HepG2 (cell line): ENCODE data around the gene DOCK2. TPM values are rescaled to one million over a fixed set of nuclear protein-coding genes. Genes with fewer than 3 reads are reported as not detected.

Source experiments
- ATAC-seq: fragments of 200-7000 bp; cut with Tn5 transposase; 3 replicates; pipeline ENCODE4 v1.9.1; 2020; ENCODE audit warnings: mild to moderate bottlenecking, moderate library complexity
- BruUV-seq: library from RNA; stranded (reverse); fragments of 400-500 nt; replicated peaks from 2 replicates; lab custom pipeline; 2021; lab: Mats Ljungman, UMichigan
- CTCF ChIA-PET: fragments of 300-600 bp; formaldehyde crosslinking; extraction: SDS; loops from one replicate; lab custom pipeline; 2021; ENCODE audit warnings: low total read pairs, inconsistent platforms, low intra/inter-chr PET ratio; lab: Yijun Ruan, JAX
- POLR2A ChIA-PET: fragments of 350-600 bp; sonication (Branson Sonifier 250); formaldehyde crosslinking; loops from one replicate; lab custom pipeline; 2020; ENCODE audit warnings: antibody characterized with exemption, inconsistent platforms; lab: Yijun Ruan, JAX
- DNase-seq: peaks from one replicate; pipeline ENCODE4 v3.0.0-alpha.2; 2015; ENCODE audit warnings: low spot score
- FAIRE-seq: peaks from 3 replicates; lab custom pipeline; 2011; peaks lifted over from hg19 to GRCh38; lab: Jason Lieb, UNC
- H2AFZ ChIP-seq: one replicate; pipeline ENCODE4 v1.6.1; 2011; ENCODE audit warnings: low read length, inconsistent platforms
- H3K27ac ChIP-seq: fragments of 300-600 bp; 3 replicates; pipeline ENCODE4 v1.8.0; 2011; ENCODE audit warnings: mixed run types, mild to moderate bottlenecking, mixed read lengths, low read length, inconsistent platforms; ENCODE audit not compliant: insufficient read depth; ENCODE audit errors: extremely low read length
- H3K27me3 ChIP-seq, 2 experiments: fragments of 200-600 bp in 1 of 2; 2 replicates in 1 of 2; 3 replicates in 1 of 2; pipeline versions ENCODE4 v1.6.0 to v1.8.0; 2011; ENCODE audit warnings: low read length in 2 of 2, mild to moderate bottlenecking in 2 of 2, moderate library complexity in 2 of 2, inconsistent platforms in 1 of 2; ENCODE audit not compliant: insufficient read depth in 2 of 2, control insufficient read depth in 1 of 2
- H3K36me3 ChIP-seq, 2 experiments: fragments of 200-600 bp in 1 of 2; replicated peaks in 1 of 2; 2 replicates in 1 of 2; 3 replicates in 1 of 2; pipeline versions ENCODE4 v1.5.1 to v1.8.0; 2011; ENCODE audit warnings: low read length in 2 of 2, inconsistent platforms in 1 of 2; ENCODE audit not compliant: insufficient read depth in 2 of 2, control insufficient read depth in 1 of 2
- H3K4me1 ChIP-seq: 2 replicates; pipeline ENCODE4 v1.5.1; 2012; ENCODE audit warnings: low read length, inconsistent platforms; ENCODE audit not compliant: insufficient read depth
- H3K4me2 ChIP-seq: 2 replicates; pipeline ENCODE4 v1.6.0; 2011; ENCODE audit warnings: low read depth, low read length, inconsistent platforms
- H3K4me3 ChIP-seq, 3 experiments: fragments of 200-600 bp in 1 of 3; sonication (generic), shearing (Covaris generic) in 1 of 3; replicated peaks in 1 of 3; 2 replicates each; pipeline ENCODE4 v1.5.1; 2011 to 2016; ENCODE audit warnings: low read length in 3 of 3, inconsistent platforms in 2 of 3, low read depth in 2 of 3, mild to moderate bottlenecking in 2 of 3, control low read depth in 1 of 3, mixed read lengths in 1 of 3; ENCODE audit not compliant: insufficient read depth in 1 of 3
- H3K79me2 ChIP-seq: one replicate; pipeline ENCODE4 v1.6.1; 2011; ENCODE audit warnings: low read length, inconsistent platforms; ENCODE audit not compliant: insufficient read depth
- H3K9ac ChIP-seq: 2 replicates; pipeline ENCODE4 v1.6.0; 2011; ENCODE audit warnings: mild to moderate bottlenecking, low read depth, low read length, inconsistent platforms; ENCODE audit not compliant: insufficient read depth
- H3K9me3 ChIP-seq: 2 replicates; pipeline ENCODE4 v1.5.1; 2012; ENCODE audit warnings: mild to moderate bottlenecking, low read length
- H4K20me1 ChIP-seq: 2 replicates; pipeline ENCODE4 v1.6.0; 2011; ENCODE audit warnings: inconsistent platforms, mild to moderate bottlenecking, low read length, moderate library complexity; ENCODE audit not compliant: insufficient read depth
- BORCS8-MEF2B ChIP-seq: sonication (generic); formaldehyde crosslinking; IDR thresholded peaks from 2 replicates; pipeline ENCODE4 v1.8.0; 2022; ENCODE audit warnings: mild to moderate bottlenecking, missing genetic modification reagents
- GABPA ChIP-seq, 2 experiments: IDR thresholded peaks; 2 replicates each; pipeline ENCODE4 v1.6.1; 2011 to 2016; ENCODE audit warnings: low read depth in 2 of 2, low read length in 1 of 2, missing biosample characterization in 1 of 2, missing genetic modification characterization in 1 of 2
- GATAD2A ChIP-seq: IDR thresholded peaks from 2 replicates; pipeline ENCODE4 v1.6.1; 2016
- KLF13 ChIP-seq: sonication (generic); formaldehyde crosslinking; IDR thresholded peaks from 2 replicates; pipeline ENCODE4 v1.4.0; 2020; ENCODE audit warnings: mild to moderate bottlenecking, missing genetic modification reagents
- SSRP1 ChIP-seq: IDR thresholded peaks from 2 replicates; pipeline ENCODE4 v1.6.1; 2016; ENCODE audit warnings: control low read depth
- TBP ChIP-seq: sonication (generic); formaldehyde crosslinking; IDR thresholded peaks from 2 replicates; pipeline ENCODE4 v1.5.0; 2020; ENCODE audit warnings: missing genetic modification reagents
- TBX2 ChIP-seq: sonication (generic); formaldehyde crosslinking; IDR thresholded peaks from 2 replicates; pipeline ENCODE4 v1.5.0; 2020; ENCODE audit warnings: missing genetic modification reagents, mild to moderate bottlenecking, borderline replicate concordance
- ZMYM4 ChIP-seq: sonication (generic); formaldehyde crosslinking; IDR thresholded peaks from 2 replicates; pipeline ENCODE4 v1.8.1; 2023; ENCODE audit warnings: mild to moderate bottlenecking, missing genetic modification reagents
- ZNF770 ChIP-seq: sonication (generic); formaldehyde crosslinking; IDR thresholded peaks from 2 replicates; pipeline ENCODE4 v1.5.0; 2020; ENCODE audit warnings: mild to moderate bottlenecking, missing genetic modification reagents
- WGBS: methylation state at CpG from one replicate; pipeline ENCODE4 v1.1.6; 2017; ENCODE audit warnings: low lambda C conversion rate; 5-methylcytosine and 5-hydroxymethylcytosine counted together
- in situ Hi-C: cut with HindIII; loops from 2 replicates; pipeline ENCODE4 v1.10.0; 2017; ENCODE audit warnings: low pct_unique_long_range_greater_than_20kb; ENCODE audit not compliant: extremely low pct_ligation_motif_present
- intact Hi-C: fragments of 100-400 bp; cut with micrococcal nuclease; formaldehyde crosslinking; loops from one replicate; pipeline ENCODE4 v1.10.0; 2022; ENCODE audit not compliant: unreplicated experiment
- polyA plus RNA-seq, 8 experiments: library from polyadenylated mRNA; depleted of rRNA in 3 of 8; stranded (reverse) in 7 of 8; unstranded in 1 of 8; fragments of >200 nt; fragmentation: Illumina TruSeq in 4 of 8; extraction: Trizol in 4 of 8; gene quantifications; 2 replicates each; pipeline versions ENCODE4 v1.2.1 to v1.2.3, GENCODE V29; 2011 to 2016; ENCODE audit warnings: low read depth in 4 of 8, missing spikeins in 1 of 8, mixed read lengths in 1 of 8; ENCODE audit not compliant: insufficient read depth in 1 of 8
- total RNA-seq, 5 experiments: library from RNA; depleted of rRNA; stranded (reverse); fragments of >200 nt; fragmentation: Illumina TruSeq; extraction: Trizol; gene quantifications; 2 replicates each; pipeline ENCODE4 v1.2.3, GENCODE V29; 2016; ENCODE audit warnings: low read depth in 1 of 5
- TF ChIP-seq, protein P1 (sequence below): sonication (generic); formaldehyde crosslinking; IDR thresholded peaks from 2 replicates; pipeline ENCODE4 v1.8.0; 2022; ENCODE audit warnings: mild to moderate bottlenecking, missing genetic modification reagents, borderline replicate concordance
- TF ChIP-seq, protein P2 (sequence below): sonication (generic); formaldehyde crosslinking; IDR thresholded peaks from 2 replicates; pipeline ENCODE4 v1.4.0; 2020; ENCODE audit warnings: mild to moderate bottlenecking, missing genetic modification reagents, borderline replicate concordance

Gene DOCK2
- total and polyA plus RNA-seq, 2 of the 13 experiments (the other 11 are each of a cell fraction or from before 2014, with no cell fraction given), result not detected

DNA sequence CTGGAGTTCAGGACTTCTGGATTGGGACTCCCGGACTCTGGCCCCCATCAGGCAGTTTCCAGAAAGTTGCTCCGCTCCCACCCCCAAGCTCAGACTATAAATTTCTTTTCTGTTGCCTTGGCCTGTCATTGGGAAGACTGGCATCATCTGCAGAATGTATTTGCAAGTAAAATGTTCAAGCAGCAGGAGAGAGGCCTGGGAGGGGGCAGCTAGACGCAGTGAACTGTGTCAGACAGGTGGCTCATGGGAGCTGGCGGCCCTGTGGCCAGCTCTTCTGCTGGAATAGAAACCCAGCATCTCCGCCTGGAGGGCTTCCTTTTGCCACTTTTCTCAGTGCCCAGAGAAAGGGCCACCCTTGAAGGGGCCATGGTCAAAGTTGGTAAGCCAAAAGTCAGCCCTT lies 327.2 kb downstream of the DOCK2 start:
- Histone ChIP-seq H3K4me2 (no peak overlapping the region), H3K4me1 (no peaks in the 10 kb centered on the region), H3K27ac (no peak overlapping the region), H3K9ac (no peak overlapping the region), H3K9me3 (no peaks in the 10 kb centered on the region), H3K4me3 (no peak overlapping the region), H3K36me3 (no peaks in the 10 kb centered on the region), H2AFZ (no peak overlapping the region), H3K79me2 (no peaks in the 10 kb centered on the region), H4K20me1 (no peaks in the 10 kb centered on the region), H3K27me3 (peaks cover 0 to 5% of the 10 kb centered on the region in 2 experiments; a peak in 2 of 5 replicates)
- DNase-seq (no peak), ATAC-seq (no peak), FAIRE-seq (no peak)
- in situ Hi-C loops (no loop called here), intact Hi-C loops (no loop called here)
- CTCF ChIA-PET, result no interaction called here
- 6% methylated on average over 3 of the region's 5 CpGs for WGBS
- no TSS peak for BruUV-seq
- no peak for TF ChIP-seq TBP
- TF ChIP-seq ZNF770, result no peak
- no peak for TF ChIP-seq KLF13 (CRISPR knock-in tag)
- TF ChIP-seq TBX2 (CRISPR knock-in tag), result no peak
- TF ChIP-seq, protein P1, sequence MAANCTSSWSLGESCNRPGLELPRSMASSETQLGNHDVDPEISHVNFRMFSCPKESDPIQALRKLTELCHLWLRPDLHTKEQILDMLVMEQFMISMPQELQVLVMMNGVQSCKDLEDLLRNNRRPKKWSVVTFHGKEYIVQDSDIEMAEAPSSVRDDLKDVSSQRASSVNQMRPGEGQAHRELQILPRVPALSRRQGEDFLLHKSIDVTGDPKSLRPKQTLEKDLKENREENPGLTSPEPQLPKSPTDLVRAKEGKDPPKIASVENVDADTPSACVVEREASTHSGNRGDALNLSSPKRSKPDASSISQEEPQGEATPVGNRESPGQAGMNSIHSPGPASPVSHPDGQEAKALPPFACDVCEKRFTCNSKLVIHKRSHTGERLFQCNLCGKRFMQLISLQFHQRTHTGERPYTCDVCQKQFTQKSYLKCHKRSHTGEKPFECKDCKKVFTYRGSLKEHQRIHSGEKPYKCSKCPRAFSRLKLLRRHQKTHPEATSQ, result no peak
- POLR2A ChIA-PET, result no interaction called here

DNA sequence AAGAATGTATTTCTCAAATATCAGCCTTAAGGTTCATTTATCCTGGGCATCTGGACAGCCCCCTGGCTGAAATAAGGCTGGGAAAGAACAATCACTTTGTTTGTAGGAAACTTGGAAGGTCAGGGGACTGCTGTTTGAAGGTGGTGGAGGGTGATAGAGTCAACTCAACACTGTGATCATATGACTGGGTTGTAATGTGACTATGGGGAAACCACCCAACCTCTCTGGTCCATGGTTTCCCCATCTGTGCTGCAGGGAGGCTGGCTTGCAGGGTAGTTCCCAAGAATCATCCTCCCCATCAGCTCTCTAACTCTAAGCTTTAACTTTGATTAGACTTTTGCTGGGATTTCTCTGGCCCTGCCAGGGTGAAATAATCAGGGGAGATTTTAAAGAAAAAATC lies 333.3 kb downstream of the DOCK2 start:
- Histone ChIP-seq H3K79me2 (no peaks in the 10 kb centered on the region), H3K4me3 (no peak overlapping the region), H3K27me3 (peaks cover 0 to 5% of the 10 kb centered on the region in 2 experiments; a peak in 1 of 5 replicates), H3K4me1 (no peaks in the 10 kb centered on the region), H3K9ac (no peak overlapping the region), H4K20me1 (no peaks in the 10 kb centered on the region), H3K4me2 (no peak overlapping the region), H3K27ac (no peak overlapping the region), H2AFZ (no peak overlapping the region), H3K36me3 (no peaks in the 10 kb centered on the region), H3K9me3 (no peaks in the 10 kb centered on the region)
- DNase-seq, result no peak
- no TSS peak for BruUV-seq
- CTCF ChIA-PET, result no interaction called here
- intact Hi-C loops (no loop called here), in situ Hi-C loops (no loop called here)
- POLR2A ChIA-PET, result no interaction called here
- no peak for TF ChIP-seq SSRP1
- TF ChIP-seq GABPA (IDR thresholded peaks at IDR 0.05; ENCODE audit: low read depth, low read length), result no peak
- TF ChIP-seq GABPA (CRISPR knock-in tag; IDR thresholded peaks at IDR 0.05; ENCODE audit: low read depth), result no peak
- TF ChIP-seq BORCS8-MEF2B (CRISPR knock-in tag), result no peak
- no peak for TF ChIP-seq GATAD2A (CRISPR knock-in tag)
- no peak for TF ChIP-seq ZMYM4 (CRISPR knock-in tag)
- TF ChIP-seq, protein P2, sequence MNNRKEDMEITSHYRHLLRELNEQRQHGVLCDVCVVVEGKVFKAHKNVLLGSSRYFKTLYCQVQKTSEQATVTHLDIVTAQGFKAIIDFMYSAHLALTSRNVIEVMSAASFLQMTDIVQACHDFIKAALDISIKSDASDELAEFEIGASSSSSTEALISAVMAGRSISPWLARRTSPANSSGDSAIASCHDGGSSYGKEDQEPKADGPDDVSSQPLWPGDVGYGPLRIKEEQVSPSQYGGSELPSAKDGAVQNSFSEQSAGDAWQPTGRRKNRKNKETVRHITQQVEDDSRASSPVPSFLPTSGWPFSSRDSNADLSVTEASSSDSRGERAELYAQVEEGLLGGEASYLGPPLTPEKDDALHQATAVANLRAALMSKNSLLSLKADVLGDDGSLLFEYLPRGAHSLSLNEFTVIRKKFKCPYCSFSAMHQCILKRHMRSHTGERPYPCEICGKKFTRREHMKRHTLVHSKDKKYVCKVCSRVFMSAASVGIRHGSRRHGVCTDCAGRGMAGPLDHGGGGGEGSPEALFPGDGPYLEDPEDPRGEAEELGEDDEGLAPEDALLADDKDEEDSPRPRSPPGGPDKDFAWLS (CRISPR knock-in tag), result no peak
- no peak for FAIRE-seq
- no peak for ATAC-seq
